NCI-H187 treated with DMSO at 0.1 percent for 48 hours (cell line): ENCODE data around the gene HIVEP3.

Source experiments
- DNase-seq: peaks from one replicate; lab custom pipeline; 2025; lab: John Stamatoyannopoulos, UW

The HIVEP3 gene

GRCh38 chr1:41920658-41921057 is 1.9 kb upstream of the HIVEP3 start:
- no peak for DNase-seq

- DNase-seq = peak; percentile 10
Observed at GRCh38 chr1:41919764-41920397, 1.2 kb upstream of the HIVEP3 start.

GRCh38 chr1:41919131-41919530 is 409 bp upstream of the HIVEP3 start:
- no peak for DNase-seq

GRCh38 chr1:41917835-41918449 is 780 bp downstream of the HIVEP3 start:
- no peak for DNase-seq

DNA sequence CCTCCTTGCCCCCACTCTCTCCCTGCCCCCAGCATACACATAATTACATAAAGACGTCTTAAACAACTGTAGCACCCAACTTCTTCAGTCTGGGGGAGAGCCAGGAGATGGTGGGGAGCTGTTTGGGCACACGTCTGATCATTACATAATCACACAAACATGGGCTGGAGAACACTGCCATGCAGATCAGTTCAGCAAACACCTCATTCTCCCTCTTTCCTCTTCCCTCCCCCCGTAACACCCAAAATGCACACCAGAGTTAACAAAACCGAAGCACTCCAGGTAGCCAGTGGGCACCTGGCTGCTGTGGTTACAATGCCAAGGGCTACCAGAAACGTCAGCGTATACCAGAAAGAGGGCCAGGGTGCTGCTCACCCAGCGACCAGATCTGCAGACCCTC is 1.6 kb downstream of the HIVEP3 start:
- DNase-seq = no peak

DNA sequence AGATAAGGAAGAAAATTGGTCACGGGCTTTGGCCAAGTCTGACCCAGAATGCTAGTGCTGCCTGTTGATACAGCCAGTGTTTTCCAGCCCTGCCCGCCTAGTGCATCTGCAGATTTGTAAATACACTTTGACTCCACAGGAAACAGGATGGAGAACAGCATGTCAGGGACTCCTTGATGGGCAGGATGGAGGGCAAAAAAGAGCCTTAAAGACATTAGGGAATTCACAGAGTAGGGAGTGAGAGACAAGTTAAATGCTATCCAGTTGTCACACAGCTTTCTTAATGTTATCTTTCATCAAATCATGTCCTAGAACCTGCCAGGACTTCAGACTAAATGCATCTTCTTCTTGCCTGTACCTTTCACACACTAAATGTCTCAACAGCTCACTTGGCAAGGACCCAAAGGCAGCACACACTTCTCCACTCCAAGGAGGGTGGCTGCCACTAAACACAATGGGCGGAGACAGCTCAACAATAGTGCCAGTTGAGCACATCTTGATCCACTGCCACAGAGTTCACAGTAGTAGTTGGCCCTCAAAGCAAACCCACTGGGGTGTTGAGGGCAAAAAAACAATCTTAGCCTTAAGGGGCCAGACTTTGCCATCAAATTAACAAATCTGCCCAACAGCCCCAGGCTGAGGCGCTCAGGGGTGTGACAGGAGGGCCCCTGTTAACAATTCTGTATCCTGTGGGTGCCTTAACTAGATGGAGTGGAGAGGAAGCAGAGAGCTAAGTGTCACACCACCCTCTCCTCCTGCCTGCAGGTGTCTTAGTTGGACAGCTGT is 2.7 kb downstream of the HIVEP3 start:
- peak; percentile 23 for DNase-seq

- no peak for DNase-seq
Observed at GRCh38 chr1:41914516-41914915, 4.2 kb downstream of the HIVEP3 start.

DNA sequence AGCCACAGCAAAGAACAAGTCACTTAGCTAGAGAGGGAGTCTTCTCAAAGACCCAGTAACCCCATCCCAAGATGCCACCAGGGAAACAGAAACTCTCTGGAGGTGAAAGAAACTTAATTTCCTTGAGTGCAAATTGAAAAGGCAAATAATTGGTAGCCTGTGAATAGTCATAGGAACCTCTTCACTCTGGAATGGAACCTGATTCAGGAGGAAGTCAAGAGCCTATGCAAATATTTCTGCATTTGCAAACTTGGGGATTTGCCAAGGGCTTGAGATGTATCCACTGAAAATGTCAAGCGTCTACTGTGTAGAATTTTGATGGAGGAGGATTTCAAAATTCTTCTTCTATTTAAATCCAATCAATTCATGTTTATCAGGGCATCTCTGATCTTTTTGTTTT is 5.7 kb downstream of the HIVEP3 start:
- no peak for DNase-seq

- no peak for DNase-seq
Observed at GRCh38 chr1:41908288-41908895, 10.3 kb downstream of the HIVEP3 start.

DNA sequence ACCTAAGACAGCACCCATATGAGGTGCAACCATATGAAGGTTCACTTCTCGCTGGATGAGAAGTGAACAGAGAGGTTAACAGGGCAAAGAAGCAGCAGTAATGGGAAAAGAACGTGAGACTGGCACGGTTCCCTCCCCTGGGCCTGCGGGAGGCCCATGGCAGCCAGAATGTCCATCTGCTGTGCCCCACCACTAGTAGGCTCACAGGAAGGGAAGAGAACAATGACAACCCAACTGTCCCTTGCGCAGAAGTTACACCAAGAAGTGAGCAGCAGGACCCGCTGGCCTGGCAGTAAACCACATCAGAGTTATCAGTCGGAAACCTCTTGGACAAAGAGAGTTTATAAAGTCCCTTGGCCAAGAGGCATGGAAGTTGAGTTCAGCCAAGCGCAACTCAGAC is 11.3 kb downstream of the HIVEP3 start:
- DNase-seq = no peak

DNA sequence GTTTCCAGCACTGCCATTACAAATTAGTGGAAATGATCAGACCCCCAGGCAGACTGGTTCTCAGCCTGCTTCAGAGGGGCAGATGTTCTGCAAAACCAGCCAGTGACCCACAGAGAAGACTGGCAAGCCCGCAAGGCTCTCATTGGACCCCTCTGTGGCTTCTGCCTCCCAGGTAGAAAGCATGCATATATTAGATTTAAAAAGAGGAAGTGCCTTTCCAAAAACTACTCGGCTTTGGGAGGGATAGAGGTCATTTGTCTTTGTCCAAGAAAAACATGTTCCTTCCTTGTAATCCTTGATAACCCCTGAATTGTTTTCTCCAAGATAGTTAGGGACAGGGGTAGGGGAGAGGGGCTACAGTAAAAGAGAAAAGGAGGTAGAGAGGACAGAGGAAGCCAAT is 11.8 kb downstream of the HIVEP3 start:
- no peak for DNase-seq

GRCh38 chr1:41905093-41905675 is 13.5 kb downstream of the HIVEP3 start:
- DNase-seq = no peak

- DNase-seq = no peak
Observed at GRCh38 chr1:41902664-41903063, 16.1 kb downstream of the HIVEP3 start.

DNA sequence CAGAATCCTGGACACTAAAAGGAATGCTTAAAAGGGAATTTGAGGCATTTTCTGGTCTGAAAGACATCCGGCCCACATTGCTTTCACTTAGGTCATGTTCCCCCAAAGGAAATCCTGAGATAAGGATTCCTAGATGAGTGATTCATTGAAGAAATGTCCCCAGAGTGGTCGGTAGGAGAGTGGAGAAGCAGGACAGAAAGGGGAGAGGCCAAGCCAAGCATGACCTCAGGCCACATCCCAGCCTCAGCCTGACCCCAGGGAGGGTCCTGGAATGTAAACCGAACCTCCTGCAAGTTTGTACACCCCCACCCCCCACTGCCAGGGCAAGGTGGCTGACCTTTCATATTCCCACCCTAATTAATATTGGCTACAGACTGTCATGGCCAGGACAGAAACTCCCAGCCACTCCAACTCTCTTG is 16.6 kb downstream of the HIVEP3 start:
- DNase-seq = no peak

DNA sequence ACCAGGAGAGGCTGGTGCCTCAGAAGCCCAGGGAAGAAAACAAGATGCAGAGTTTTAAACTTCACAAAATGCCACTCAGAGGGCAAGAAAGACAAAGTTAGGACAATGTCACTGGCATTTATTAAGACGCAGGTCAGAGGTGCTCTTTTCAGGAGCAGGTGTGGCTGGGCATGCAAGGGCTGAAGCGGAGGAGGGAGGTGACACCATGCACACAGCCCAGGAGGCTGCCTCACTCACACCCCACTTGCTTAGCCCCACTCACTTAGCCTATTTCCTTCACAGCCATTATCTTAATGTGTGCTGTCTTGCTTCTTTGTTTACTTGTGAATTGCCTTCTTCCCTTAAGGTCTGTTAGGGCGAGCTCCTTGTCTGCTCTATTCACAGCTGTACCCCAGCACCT is 17.2 kb downstream of the HIVEP3 start:
- no peak for DNase-seq

GRCh38 chr1:41900603-41901444 is 17.9 kb downstream of the HIVEP3 start:
- DNase-seq = no peak

GRCh38 chr1:41898191-41898713 is 20.5 kb downstream of the HIVEP3 start:
- no peak for DNase-seq

DNA sequence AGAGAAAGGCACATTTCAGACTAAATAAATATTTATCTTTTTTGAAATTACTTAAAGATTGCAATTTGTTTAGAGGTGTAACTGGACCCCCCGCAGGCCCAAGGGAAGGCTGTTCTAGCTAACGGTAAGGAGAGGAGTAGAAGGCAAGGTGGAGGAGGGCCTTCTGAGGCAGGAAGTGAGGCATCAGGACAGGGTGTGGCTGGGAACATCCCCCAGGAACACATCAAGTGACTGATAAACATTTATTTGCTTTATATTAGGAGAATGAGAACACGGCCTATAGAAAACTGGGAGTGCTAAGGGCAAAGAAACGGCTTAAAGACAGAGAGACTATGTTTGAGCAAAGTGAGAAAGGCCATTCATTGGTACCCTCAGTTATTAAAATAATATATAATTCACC is 23.2 kb downstream of the HIVEP3 start:
- no peak for DNase-seq

- no peak for DNase-seq
Observed at GRCh38 chr1:41894808-41895483, 23.8 kb downstream of the HIVEP3 start.

DNA sequence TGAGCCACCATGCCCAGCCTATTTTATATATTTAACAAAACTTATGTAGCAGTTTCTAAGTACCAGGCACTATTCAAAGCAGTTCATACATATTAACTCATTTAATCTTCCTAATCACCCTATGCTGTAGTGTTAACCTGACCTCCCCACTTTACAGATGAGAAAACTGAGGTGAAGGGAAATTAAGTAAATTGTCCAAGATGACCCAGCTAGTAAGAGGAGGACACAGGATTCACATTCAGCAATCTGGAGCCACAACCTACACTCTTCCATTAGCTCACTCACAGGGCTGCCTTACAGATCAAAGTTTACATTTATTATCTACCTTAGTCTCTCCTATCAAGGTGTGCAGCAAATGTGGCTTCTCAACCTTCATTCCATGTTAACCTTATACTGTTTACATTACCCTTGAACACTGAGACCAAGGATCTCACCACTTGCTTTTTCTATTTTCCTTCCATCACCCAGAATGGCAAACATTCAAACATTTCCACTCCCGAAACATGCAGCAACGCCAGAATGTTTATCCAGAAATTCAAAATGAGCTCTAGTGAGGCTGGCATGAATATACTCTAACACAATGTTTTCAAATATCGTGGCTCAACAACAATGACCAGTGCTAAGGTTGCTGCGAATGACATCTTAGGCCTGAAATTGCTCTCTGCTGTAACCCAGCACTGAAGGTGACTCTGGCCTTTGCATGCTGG is 24.5 kb downstream of the HIVEP3 start:
- DNase-seq = no peak
